Thyroid gland (tissue), 4 donors: ENCODE measurements around the gene RAMAC.

ENCODE experiments used
- POLR2A ChIP-seq, 2 donors: fragments of 450-650 bp; IDR thresholded peaks; one replicate each; pipeline ENCODE4 v1.6.1; 2017; ENCODE audit warnings: antibody characterized with exemption in 2 of 2, mild to moderate bottlenecking in 2 of 2, moderate library complexity in 1 of 2
- TF ChIP-seq, protein P1 (sequence below), 6 experiments: fragments of 200-600 bp in 3 of 6; fragments of 450-650 bp in 3 of 6; sonication (generic) in 3 of 6; IDR thresholded peaks; one replicate each; pipeline ENCODE4 v1.5.1; 2016 to 2019; ENCODE audit warnings: antibody characterized with exemption in 6 of 6, mild to moderate bottlenecking in 2 of 6, inconsistent platforms in 1 of 6, moderate library complexity in 1 of 6

DNA sequence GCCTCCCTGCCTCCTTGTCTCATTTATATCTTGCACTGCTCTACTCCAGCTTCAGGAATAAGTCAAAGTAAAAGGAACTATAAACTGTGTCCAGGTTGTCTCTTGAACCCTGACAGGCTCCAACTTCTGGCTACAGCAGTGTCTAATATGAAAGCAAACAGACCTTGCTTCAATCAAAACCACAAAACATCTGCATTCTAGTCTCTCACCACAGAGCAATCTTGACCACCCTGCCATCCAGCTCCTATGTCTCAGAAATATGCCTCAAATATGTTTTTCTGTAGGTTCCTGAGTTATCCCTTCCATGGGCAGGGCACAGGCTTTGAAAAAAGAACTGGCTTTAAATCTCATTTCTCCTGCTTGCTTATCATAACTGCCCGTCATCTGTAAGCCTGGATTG, 13.0 kb upstream of the RAMAC start:
- TF ChIP-seq, protein P1, sequence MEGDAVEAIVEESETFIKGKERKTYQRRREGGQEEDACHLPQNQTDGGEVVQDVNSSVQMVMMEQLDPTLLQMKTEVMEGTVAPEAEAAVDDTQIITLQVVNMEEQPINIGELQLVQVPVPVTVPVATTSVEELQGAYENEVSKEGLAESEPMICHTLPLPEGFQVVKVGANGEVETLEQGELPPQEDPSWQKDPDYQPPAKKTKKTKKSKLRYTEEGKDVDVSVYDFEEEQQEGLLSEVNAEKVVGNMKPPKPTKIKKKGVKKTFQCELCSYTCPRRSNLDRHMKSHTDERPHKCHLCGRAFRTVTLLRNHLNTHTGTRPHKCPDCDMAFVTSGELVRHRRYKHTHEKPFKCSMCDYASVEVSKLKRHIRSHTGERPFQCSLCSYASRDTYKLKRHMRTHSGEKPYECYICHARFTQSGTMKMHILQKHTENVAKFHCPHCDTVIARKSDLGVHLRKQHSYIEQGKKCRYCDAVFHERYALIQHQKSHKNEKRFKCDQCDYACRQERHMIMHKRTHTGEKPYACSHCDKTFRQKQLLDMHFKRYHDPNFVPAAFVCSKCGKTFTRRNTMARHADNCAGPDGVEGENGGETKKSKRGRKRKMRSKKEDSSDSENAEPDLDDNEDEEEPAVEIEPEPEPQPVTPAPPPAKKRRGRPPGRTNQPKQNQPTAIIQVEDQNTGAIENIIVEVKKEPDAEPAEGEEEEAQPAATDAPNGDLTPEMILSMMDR (IDR thresholded peaks at IDR 0.05): no peak
- TF ChIP-seq POLR2A (IDR thresholded peaks at IDR 0.05): no peak
